Neural cell (in vitro differentiated cells): Measurements from ENCODE around the gene PTPRC. TPM values are rescaled to one million over a fixed set of nuclear protein-coding genes. Genes with fewer than 3 reads are reported as not detected.

ENCODE experiments used
- H2AFZ ChIP-seq: fragments of 200-600, 300-800 bp; sonication (generic), shearing (Covaris generic); 2 replicates; pipeline ENCODE4 v1.6.0; 2014; ENCODE audit warnings: low read depth, mild to moderate bottlenecking, antibody characterized with exemption, low read length, moderate library complexity
- H3F3A ChIP-seq: fragments of 200-600 bp; shearing (Covaris generic); 2 replicates; pipeline ENCODE4 v1.6.1; 2016; ENCODE audit warnings: mild to moderate bottlenecking, moderate library complexity, mixed read lengths, antibody characterized with exemption, low read length; ENCODE audit not compliant: insufficient read depth, poor library complexity, severe bottlenecking
- H3K27ac ChIP-seq: fragments of 200-600, 300-800 bp; sonication (generic), shearing (Covaris generic); 2 replicates; pipeline ENCODE4 v1.5.1; 2014; ENCODE audit warnings: mild to moderate bottlenecking, low read length, moderate library complexity
- H3K27me3 ChIP-seq: fragments of 300-800, 200-600 bp; sonication (generic), shearing (Covaris generic); 2 replicates; pipeline ENCODE4 v1.6.0; 2014; ENCODE audit warnings: mild to moderate bottlenecking, low read depth, low read length, moderate library complexity; ENCODE audit not compliant: insufficient read depth
- H3K36me3 ChIP-seq: fragments of 300-800, 200-600 bp; sonication (generic), shearing (Covaris generic); 2 replicates; pipeline ENCODE4 v1.5.1; 2014; ENCODE audit warnings: mild to moderate bottlenecking, antibody characterized with exemption, low read length, moderate library complexity; ENCODE audit not compliant: insufficient read depth
- H3K4me2 ChIP-seq: fragments of 300-800, 200-600 bp; sonication (generic), shearing (Covaris generic); 2 replicates; pipeline ENCODE4 v1.6.0; 2014; ENCODE audit warnings: mild to moderate bottlenecking, low read length
- H3K4me3 ChIP-seq: fragments of 300-800, 200-600 bp; sonication (generic), shearing (Covaris generic); 2 replicates; pipeline ENCODE4 v1.5.1; 2014; ENCODE audit warnings: mild to moderate bottlenecking, low read length, moderate library complexity
- H3K79me2 ChIP-seq: fragments of 200-600 bp; shearing (Covaris generic); replicated peaks from 2 replicates; pipeline ENCODE4 v1.6.0; 2014; ENCODE audit warnings: mild to moderate bottlenecking, low read length, moderate library complexity; ENCODE audit not compliant: insufficient read depth
- H3K9ac ChIP-seq: fragments of 300-800, 200-600 bp; sonication (generic), shearing (Covaris generic); 2 replicates; pipeline ENCODE4 v1.6.1; 2016; ENCODE audit warnings: mild to moderate bottlenecking, low read length, mixed read lengths
- H3K9me2 ChIP-seq: fragments of 200-600 bp; shearing (Covaris generic); 2 replicates; pipeline ENCODE4 v1.6.1; 2016; ENCODE audit warnings: mild to moderate bottlenecking, low read length, mixed read lengths; ENCODE audit not compliant: insufficient read depth
- H3K9me3 ChIP-seq: fragments of 200-600, 300-800 bp; sonication (generic), shearing (Covaris generic); 2 replicates; pipeline ENCODE4 v1.6.1; 2016; ENCODE audit warnings: mild to moderate bottlenecking, mixed run types, low read length, moderate library complexity, mixed read lengths
- H4K20me1 ChIP-seq: fragments of 200-600 bp; shearing (Covaris generic); 2 replicates; pipeline ENCODE4 v1.6.1; 2016; ENCODE audit warnings: mild to moderate bottlenecking, mixed run types; ENCODE audit not compliant: insufficient read depth
- CTCF ChIP-seq: fragments of 450-650 bp; IDR thresholded peaks from 2 replicates; pipeline ENCODE4 v1.5.1; 2014; ENCODE audit warnings: antibody characterized with exemption, mild to moderate bottlenecking, moderate library complexity; ENCODE audit not compliant: poor library complexity, severe bottlenecking
- EP300 ChIP-seq: fragments of 450-650 bp; conservative IDR thresholded peaks from 2 replicates; pipeline ENCODE4 v1.6.1; 2014; ENCODE audit warnings: antibody characterized with exemption, mild to moderate bottlenecking, moderate library complexity; ENCODE audit not compliant: poor library complexity, severe bottlenecking
- EZH2 ChIP-seq: fragments of 200-600, 300-800 bp; shearing (Covaris generic), sonication (generic); IDR thresholded peaks from 2 replicates; pipeline ENCODE4 v1.6.1; 2014; ENCODE audit warnings: antibody characterized with exemption, low read length, borderline replicate concordance, mild to moderate bottlenecking; ENCODE audit not compliant: insufficient read depth, poor library complexity, severe bottlenecking
- MXI1 ChIP-seq: fragments of 450-650 bp; conservative IDR thresholded peaks from 2 replicates; pipeline ENCODE4 v1.6.1; 2014; ENCODE audit warnings: antibody characterized with exemption, mild to moderate bottlenecking; ENCODE audit not compliant: poor library complexity, severe bottlenecking
- POLR2AphosphoS5 ChIP-seq: IDR thresholded peaks from 2 replicates; pipeline ENCODE4 v1.6.1; 2012
- RAD21 ChIP-seq: fragments of 450-650 bp; conservative IDR thresholded peaks from 2 replicates; pipeline ENCODE4 v1.6.1; 2014; ENCODE audit warnings: antibody characterized with exemption, mild to moderate bottlenecking, moderate library complexity
- SMC3 ChIP-seq: fragments of 450-650 bp; conservative IDR thresholded peaks from 2 replicates; pipeline ENCODE4 v1.6.1; 2014; ENCODE audit warnings: antibody characterized with exemption, mild to moderate bottlenecking, moderate library complexity; ENCODE audit not compliant: poor library complexity
- TAF1 ChIP-seq: IDR thresholded peaks from 2 replicates; pipeline ENCODE4 v1.6.1; 2012; ENCODE audit warnings: low read depth
- polyA plus RNA-seq: library from polyadenylated mRNA; depleted of rRNA; stranded (reverse); fragments of >200 nt; gene quantifications from 2 replicates; pipeline ENCODE4 v1.2.3, GENCODE V29; 2014
- TF ChIP-seq, protein P1 (sequence below): IDR thresholded peaks from 2 replicates; pipeline ENCODE4 v1.6.1; 2012; ENCODE audit warnings: borderline replicate concordance

PTPRC gene
- polyA plus RNA-seq, 1 donor from 2014 or later, result 0.12 TPM

DNA sequence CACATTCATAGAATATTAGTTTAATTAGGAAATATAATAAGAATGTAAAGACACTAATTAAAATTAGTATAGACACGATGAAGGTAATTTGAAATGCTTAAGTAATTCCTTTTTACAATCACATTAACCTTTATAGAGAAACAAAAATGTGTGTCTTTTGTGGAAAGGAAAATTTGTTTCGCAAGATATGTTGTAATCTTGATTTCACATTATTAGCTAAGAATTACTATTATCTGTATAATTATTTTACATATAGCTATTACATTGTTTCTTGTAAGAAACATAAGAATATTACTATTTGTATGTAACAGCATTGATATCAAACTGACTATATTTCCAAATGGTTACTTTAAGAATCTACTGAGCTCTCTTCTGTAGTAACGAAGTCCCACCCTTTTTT lies 111.2 kb downstream of the PTPRC start:
- Histone ChIP-seq H3K4me3 (no peak overlapping the region), H3K79me2 (no peaks in the 10 kb centered on the region), H3K9ac (no peak overlapping the region), H3K27me3 (no peaks in the 10 kb centered on the region), H3K27ac (no peak overlapping the region), H3K36me3 (no peaks in the 10 kb centered on the region), H4K20me1 (no peaks in the 10 kb centered on the region), H3K9me3 (no peaks in the 10 kb centered on the region), H3F3A (no peaks in the 10 kb centered on the region), H2AFZ (no peak overlapping the region), H3K9me2 (no peaks in the 10 kb centered on the region), H3K4me2 (no peak overlapping the region)
- TF ChIP-seq POLR2AphosphoS5 (no peak), SMC3 (no peak), RAD21 (no peak), CTCF (no peak)
- TF ChIP-seq, protein P1, sequence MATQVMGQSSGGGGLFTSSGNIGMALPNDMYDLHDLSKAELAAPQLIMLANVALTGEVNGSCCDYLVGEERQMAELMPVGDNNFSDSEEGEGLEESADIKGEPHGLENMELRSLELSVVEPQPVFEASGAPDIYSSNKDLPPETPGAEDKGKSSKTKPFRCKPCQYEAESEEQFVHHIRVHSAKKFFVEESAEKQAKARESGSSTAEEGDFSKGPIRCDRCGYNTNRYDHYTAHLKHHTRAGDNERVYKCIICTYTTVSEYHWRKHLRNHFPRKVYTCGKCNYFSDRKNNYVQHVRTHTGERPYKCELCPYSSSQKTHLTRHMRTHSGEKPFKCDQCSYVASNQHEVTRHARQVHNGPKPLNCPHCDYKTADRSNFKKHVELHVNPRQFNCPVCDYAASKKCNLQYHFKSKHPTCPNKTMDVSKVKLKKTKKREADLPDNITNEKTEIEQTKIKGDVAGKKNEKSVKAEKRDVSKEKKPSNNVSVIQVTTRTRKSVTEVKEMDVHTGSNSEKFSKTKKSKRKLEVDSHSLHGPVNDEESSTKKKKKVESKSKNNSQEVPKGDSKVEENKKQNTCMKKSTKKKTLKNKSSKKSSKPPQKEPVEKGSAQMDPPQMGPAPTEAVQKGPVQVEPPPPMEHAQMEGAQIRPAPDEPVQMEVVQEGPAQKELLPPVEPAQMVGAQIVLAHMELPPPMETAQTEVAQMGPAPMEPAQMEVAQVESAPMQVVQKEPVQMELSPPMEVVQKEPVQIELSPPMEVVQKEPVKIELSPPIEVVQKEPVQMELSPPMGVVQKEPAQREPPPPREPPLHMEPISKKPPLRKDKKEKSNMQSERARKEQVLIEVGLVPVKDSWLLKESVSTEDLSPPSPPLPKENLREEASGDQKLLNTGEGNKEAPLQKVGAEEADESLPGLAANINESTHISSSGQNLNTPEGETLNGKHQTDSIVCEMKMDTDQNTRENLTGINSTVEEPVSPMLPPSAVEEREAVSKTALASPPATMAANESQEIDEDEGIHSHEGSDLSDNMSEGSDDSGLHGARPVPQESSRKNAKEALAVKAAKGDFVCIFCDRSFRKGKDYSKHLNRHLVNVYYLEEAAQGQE, result no peak

- Histone ChIP-seq H3K9me2 (no peaks in the 10 kb centered on the region), H3K9me3 (no peaks in the 10 kb centered on the region), H2AFZ (no peak overlapping the region), H3F3A (no peaks in the 10 kb centered on the region), H3K4me2 (no peak overlapping the region), H4K20me1 (no peaks in the 10 kb centered on the region), H3K27me3 (no peaks in the 10 kb centered on the region), H3K9ac (no peak overlapping the region), H3K79me2 (no peaks in the 10 kb centered on the region), H3K4me3 (no peak overlapping the region), H3K36me3 (no peaks in the 10 kb centered on the region), H3K27ac (no peak overlapping the region)
- TF ChIP-seq, protein P1, result no peak
- no peak for TF ChIP-seq CTCF
- TF ChIP-seq EP300, result no peak
- no peak for TF ChIP-seq EZH2
- no peak for TF ChIP-seq SMC3
- TF ChIP-seq POLR2AphosphoS5, result no peak
- TF ChIP-seq RAD21, result no peak
- TF ChIP-seq TAF1, result no peak
- TF ChIP-seq MXI1, result no peak
These were observed 112.9 kb downstream of the PTPRC start for GRCh38 chr1:198751741-198752140.
